Body of pancreas (tissue), 4 donors: ENCODE results near the gene FBXL7.

Source experiments
- CTCF ChIP-seq, 7 experiments: fragments of 450-650 bp in 4 of 7; fragments of 200-600 bp in 3 of 7; sonication (generic) in 3 of 7; IDR thresholded peaks; one replicate each; pipeline ENCODE4 v1.5.1; 2016 to 2019; ENCODE audit warnings: antibody characterized with exemption in 7 of 7
- POLR2A ChIP-seq, 3 donors: fragments of 450-650 bp; IDR thresholded peaks; one replicate each; pipeline ENCODE4 v1.6.1; 2016; ENCODE audit warnings: antibody characterized with exemption in 3 of 3, mild to moderate bottlenecking in 2 of 3

GRCh38 chr5:15711892-15712291 is 211.9 kb downstream of the FBXL7 start:
- TF ChIP-seq CTCF (IDR thresholded peaks at IDR 0.05) (no peak), POLR2A (IDR thresholded peaks at IDR 0.05) (no peak)
